PC-3 (cell line): Measurements from ENCODE around the gene GRB10. TPM values are rescaled to one million over a fixed set of nuclear protein-coding genes. Genes with fewer than 3 reads are reported as not detected.
A peak's percentile ranks its signal among the peaks of the same experiment; 100 is the strongest.

Experiments
- ATAC-seq: fragments of 200-7000 bp; cut with Tn5 transposase; 2 replicates; pipeline ENCODE4 v1.9.1; 2020; ENCODE audit warnings: mild to moderate bottlenecking, moderate library complexity
- BruUV-seq: library from RNA; stranded (reverse); fragments of 400-500 nt; replicated peaks from 2 replicates; lab custom pipeline; 2021; lab: Mats Ljungman, UMichigan
- CTCF ChIA-PET: fragments of 300-600 bp; sonication (Branson Sonifier 250); formaldehyde crosslinking; loops from one replicate; lab custom pipeline; 2022; ENCODE audit warnings: antibody characterized with exemption; lab: Charles Lee
- POLR2A ChIA-PET: fragments of 300-600 bp; sonication (Branson Sonifier 250); formaldehyde crosslinking; loops from one replicate; lab custom pipeline; 2022; ENCODE audit warnings: antibody characterized with exemption; ENCODE audit not compliant: unreplicated experiment; lab: Charles Lee
- DNase-seq: peaks from one replicate; pipeline ENCODE4 v3.0.0-alpha.2; 2015
- H2AFZ ChIP-seq: fragments of 300-600 bp; sonication (generic); 2 replicates; pipeline ENCODE4 v1.6.0; 2016; ENCODE audit warnings: antibody characterized with exemption, low read length
- H3F3A ChIP-seq: fragments of 300-600 bp; sonication (generic); one replicate; pipeline ENCODE4 v1.6.0; 2017; ENCODE audit warnings: antibody characterized with exemption, low read length, control low read depth, mild to moderate bottlenecking; ENCODE audit not compliant: unreplicated experiment
- H3K27ac ChIP-seq: fragments of 300-600 bp; sonication (generic); 2 replicates; pipeline ENCODE4 v1.5.1; 2016; ENCODE audit warnings: mild to moderate bottlenecking, low read length
- H3K27me3 ChIP-seq: fragments of 300-600 bp; sonication (generic); 2 replicates; pipeline ENCODE4 v1.6.1; 2016; ENCODE audit warnings: low read length, mixed read lengths
- H3K36me3 ChIP-seq: fragments of 300-600 bp; sonication (generic); 2 replicates; pipeline ENCODE4 v1.6.1; 2016; ENCODE audit warnings: low read depth, mixed run types, low read length, mixed read lengths
- H3K4me1 ChIP-seq: fragments of 300-600 bp; sonication (generic); 2 replicates; pipeline ENCODE4 v1.5.1; 2016; ENCODE audit warnings: low read length; ENCODE audit not compliant: insufficient read depth
- H3K4me2 ChIP-seq: fragments of 300-600 bp; sonication (generic); 2 replicates; pipeline ENCODE4 v1.6.0; 2016; ENCODE audit warnings: low read length
- H3K4me3 ChIP-seq: fragments of 300-600 bp; sonication (generic); 2 replicates; pipeline ENCODE4 v1.5.1; 2016; ENCODE audit warnings: mild to moderate bottlenecking, low read length, mixed read lengths
- H3K79me2 ChIP-seq: fragments of 300-600 bp; sonication (generic); 2 replicates; pipeline ENCODE4 v1.6.1; 2017; ENCODE audit warnings: low read length, mixed read lengths
- H3K9ac ChIP-seq: fragments of 300-600 bp; sonication (generic); 2 replicates; pipeline ENCODE4 v1.6.0; 2016; ENCODE audit warnings: mild to moderate bottlenecking, low read length
- H3K9me2 ChIP-seq: fragments of 300-600 bp; sonication (generic); replicated peaks from 2 replicates; pipeline ENCODE4 v1.6.1; 2016; ENCODE audit warnings: mixed run types, low read length, mixed read lengths
- H3K9me3 ChIP-seq: fragments of 300-600 bp; sonication (generic); 2 replicates; pipeline ENCODE4 v1.6.1; 2016; ENCODE audit warnings: low read length, mixed read lengths
- H4K20me1 ChIP-seq: fragments of 300-600 bp; sonication (generic); 2 replicates; pipeline ENCODE4 v1.6.1; 2016; ENCODE audit warnings: low read length, mixed read lengths
- CTCF ChIP-seq: fragments of 300-600 bp; sonication (generic); conservative IDR thresholded peaks from 2 replicates; pipeline ENCODE4 v1.5.1; 2017; ENCODE audit warnings: antibody characterized with exemption, low read depth, mild to moderate bottlenecking, low read length
- EZH2 ChIP-seq: fragments of 300-600 bp; sonication (generic); IDR thresholded peaks from one replicate; pipeline ENCODE4 v1.6.1; 2017; ENCODE audit warnings: antibody characterized with exemption, mild to moderate bottlenecking, low read length; ENCODE audit not compliant: unreplicated experiment
- EZH2phosphoT487 ChIP-seq: fragments of 300-600 bp; sonication (generic); IDR thresholded peaks from 2 replicates; pipeline ENCODE4 v1.6.1; 2018; ENCODE audit warnings: mild to moderate bottlenecking, antibody characterized with exemption, low read length, borderline replicate concordance
- intact Hi-C: fragments of 100-400 bp; cut with micrococcal nuclease; formaldehyde crosslinking; loops from 2 replicates; pipeline ENCODE4 v1.9.0; 2023
- total RNA-seq: library from RNA; depleted of rRNA; stranded (reverse); fragments of >200 nt; gene quantifications from 2 replicates; pipeline ENCODE4 v1.2.3, GENCODE V29; 2014

GRB10 gene
- total RNA-seq, 1 experiment from 2014 or later: 61.3 TPM

GRCh38 chr7:50721661-50722259 lies 60.9 kb downstream of the GRB10 start:
- no peak for DNase-seq
- Histone ChIP-seq H3K9me3 (no peaks in the 10 kb centered on the region), H3K27ac (no peak overlapping the region), H3K27me3 (no peaks in the 10 kb centered on the region), H4K20me1 (no peaks in the 10 kb centered on the region), H3K4me1 (peaks cover 14% of the 10 kb centered on the region; the same call in 1 of the 2 replicates), H3K9me2 (no peaks in the 10 kb centered on the region), H2AFZ (no peak overlapping the region), H3K9ac (no peak overlapping the region), H3K36me3 (no peaks in the 10 kb centered on the region), H3K4me2 (no peak overlapping the region), H3K4me3 (no peak overlapping the region), H3K79me2 (peaks cover 39% of the 10 kb centered on the region), H3F3A (no peaks in the 10 kb centered on the region)
- TF ChIP-seq CTCF (no peak), EZH2phosphoT487 (no peak), EZH2 (no peak)
- no TSS peak for BruUV-seq
- ChIA-PET POLR2A (interaction anchor here (0.6 kb wide), 1 partner anchor 15 kb away, joined by 4 read pairs; no protein-coding TSS in a partner anchor), CTCF (no interaction called here)
- intact Hi-C loops: no loop called here
- ATAC-seq: peak; percentile 25

- no peak overlapping the region for H3K4me3 ChIP-seq
- no peaks in the 10 kb centered on the region for H3K27me3 ChIP-seq
- no TSS peak for BruUV-seq
- peaks cover 19% of the 10 kb centered on the region for H3K4me1 ChIP-seq
- H3K27ac ChIP-seq: no peak overlapping the region
- intact Hi-C loops: no loop called here
- DNase-seq (no peak), ATAC-seq (no peak)
- H3K9me3 ChIP-seq: no peaks in the 10 kb centered on the region
- H4K20me1 ChIP-seq: no peaks in the 10 kb centered on the region
- POLR2A ChIA-PET: interaction anchor here (0.6 kb wide), 1 partner anchor 14 kb away, joined by 4 read pairs; no protein-coding TSS in a partner anchor
- no peak overlapping the region for H3K4me2 ChIP-seq
- H3K9ac ChIP-seq: no peak overlapping the region
- no peak for TF ChIP-seq CTCF
- no peak for TF ChIP-seq EZH2
- no peak for TF ChIP-seq EZH2phosphoT487
- no peak overlapping the region for H2AFZ ChIP-seq
- no peaks in the 10 kb centered on the region for H3K9me2 ChIP-seq
- peaks cover 44% of the 10 kb centered on the region for H3K79me2 ChIP-seq
- CTCF ChIA-PET: no interaction called here
- H3K36me3 ChIP-seq: no peaks in the 10 kb centered on the region
- no peaks in the 10 kb centered on the region for H3F3A ChIP-seq
Measured at GRCh38 chr7:50721160-50721559, 61.5 kb downstream of the GRB10 start.

- Histone ChIP-seq H3K4me1 (peaks cover 28% of the 10 kb centered on the region), H4K20me1 (0 out of 2 replicates have a peak, but pooled peaks cover 4% of the 10 kb centered on the region), H2AFZ (no peak overlapping the region), H3K79me2 (peaks cover 53% of the 10 kb centered on the region), H3K9ac (no peak overlapping the region), H3K9me2 (no peaks in the 10 kb centered on the region), H3F3A (no peaks in the 10 kb centered on the region), H3K9me3 (no peaks in the 10 kb centered on the region), H3K27ac (no peak overlapping the region), H3K4me3 (no peak overlapping the region), H3K36me3 (no peaks in the 10 kb centered on the region), H3K27me3 (no peaks in the 10 kb centered on the region), H3K4me2 (no peak overlapping the region)
- no TSS peak for BruUV-seq
- intact Hi-C loops: no loop called here
- DNase-seq: no peak
- no peak for ATAC-seq
- POLR2A ChIA-PET: no interaction called here
- CTCF ChIA-PET: interaction anchor here (0.6 kb wide), 2 partner anchors 80 to 105 kb away, joined by 3 to 4 read pairs; no protein-coding TSS in a partner anchor
- no peak for TF ChIP-seq CTCF
- TF ChIP-seq EZH2: no peak
- no peak for TF ChIP-seq EZH2phosphoT487
Measured at GRCh38 chr7:50720295-50720694, 62.4 kb downstream of the GRB10 start.
